Measurements from ENCODE around the gene IGSF8.

The IGSF8 gene

DNA sequence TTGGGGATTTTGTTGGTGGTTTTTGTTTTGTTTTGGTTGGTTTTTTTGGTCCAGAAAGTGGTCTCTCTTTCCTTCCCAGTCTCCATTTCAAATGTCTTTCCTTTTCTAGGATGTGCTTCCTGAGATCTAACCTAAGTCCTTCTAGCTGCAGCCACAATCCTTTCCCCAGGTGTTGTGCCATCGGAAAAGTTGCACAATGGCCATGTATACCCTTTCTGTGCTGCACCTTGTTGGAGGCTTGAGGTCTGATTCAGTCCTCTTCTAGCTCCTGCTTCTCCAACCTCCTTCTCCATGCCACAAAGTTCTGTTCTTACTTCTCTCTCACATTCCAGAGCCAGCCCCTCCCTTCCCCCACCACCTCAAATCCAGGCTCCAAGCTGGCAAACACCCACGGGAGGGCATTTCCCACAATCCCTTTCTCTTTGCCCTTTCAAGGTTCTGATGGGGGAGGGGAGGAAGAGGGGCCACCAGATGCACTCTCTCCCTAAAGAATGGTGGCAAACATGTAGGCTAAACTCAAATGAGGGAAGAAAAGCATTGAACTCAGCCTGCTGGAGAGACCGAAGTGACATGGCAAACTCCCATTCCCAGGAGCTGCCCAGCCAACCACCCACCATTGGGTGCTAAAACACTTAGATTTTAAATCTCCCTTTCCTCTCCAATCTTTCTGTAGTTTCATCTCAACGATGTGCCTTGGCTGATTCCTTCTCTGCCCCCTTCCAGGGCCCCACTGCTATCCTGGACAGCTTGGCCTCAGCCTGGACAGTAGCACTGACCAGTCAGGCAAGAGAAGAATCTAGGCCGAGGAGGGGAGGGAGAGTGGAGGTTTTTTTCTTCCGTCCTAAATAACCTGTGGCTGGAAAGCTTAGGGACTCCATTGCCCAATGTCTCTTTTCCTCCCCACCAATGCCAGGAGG, 31.3 kb downstream of the IGSF8 start:
- TF ChIP-seq, protein P1, sequence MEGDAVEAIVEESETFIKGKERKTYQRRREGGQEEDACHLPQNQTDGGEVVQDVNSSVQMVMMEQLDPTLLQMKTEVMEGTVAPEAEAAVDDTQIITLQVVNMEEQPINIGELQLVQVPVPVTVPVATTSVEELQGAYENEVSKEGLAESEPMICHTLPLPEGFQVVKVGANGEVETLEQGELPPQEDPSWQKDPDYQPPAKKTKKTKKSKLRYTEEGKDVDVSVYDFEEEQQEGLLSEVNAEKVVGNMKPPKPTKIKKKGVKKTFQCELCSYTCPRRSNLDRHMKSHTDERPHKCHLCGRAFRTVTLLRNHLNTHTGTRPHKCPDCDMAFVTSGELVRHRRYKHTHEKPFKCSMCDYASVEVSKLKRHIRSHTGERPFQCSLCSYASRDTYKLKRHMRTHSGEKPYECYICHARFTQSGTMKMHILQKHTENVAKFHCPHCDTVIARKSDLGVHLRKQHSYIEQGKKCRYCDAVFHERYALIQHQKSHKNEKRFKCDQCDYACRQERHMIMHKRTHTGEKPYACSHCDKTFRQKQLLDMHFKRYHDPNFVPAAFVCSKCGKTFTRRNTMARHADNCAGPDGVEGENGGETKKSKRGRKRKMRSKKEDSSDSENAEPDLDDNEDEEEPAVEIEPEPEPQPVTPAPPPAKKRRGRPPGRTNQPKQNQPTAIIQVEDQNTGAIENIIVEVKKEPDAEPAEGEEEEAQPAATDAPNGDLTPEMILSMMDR (IDR thresholded peaks at IDR 0.05; ENCODE audit: low read depth, low read length) = no peak
- no peak for TF ChIP-seq EZH2phosphoT487 (IDR thresholded peaks at IDR 0.05; ENCODE audit: low read depth)
- Histone ChIP-seq H3K4me3 (ENCODE audit: low read length) (no peak overlapping the region), H2AFZ (ENCODE audit: low read depth, low read length) (no peak overlapping the region), H3K36me3 (replicated peaks; ENCODE audit: low read depth, low read length) (no peaks in the 10 kb centered on the region), H3K4me2 (ENCODE audit: low read length) (no peak overlapping the region), H3K79me2 (ENCODE audit: low read length) (no peaks in the 10 kb centered on the region), H3K9me3 (ENCODE audit: insufficient read depth, low read length) (no peaks in the 10 kb centered on the region), H4K20me1 (ENCODE audit: insufficient read depth, low read length) (no peaks in the 10 kb centered on the region), H3K9ac (ENCODE audit: low read length) (no peak overlapping the region), H3K27ac (ENCODE audit: low read length) (no peak overlapping the region), H3K4me1 (ENCODE audit: low read length) (peaks cover 8% of the 10 kb centered on the region), H3K27me3 (ENCODE audit: low read depth, low read length) (peaks cover 49% of the 10 kb centered on the region)

DNA sequence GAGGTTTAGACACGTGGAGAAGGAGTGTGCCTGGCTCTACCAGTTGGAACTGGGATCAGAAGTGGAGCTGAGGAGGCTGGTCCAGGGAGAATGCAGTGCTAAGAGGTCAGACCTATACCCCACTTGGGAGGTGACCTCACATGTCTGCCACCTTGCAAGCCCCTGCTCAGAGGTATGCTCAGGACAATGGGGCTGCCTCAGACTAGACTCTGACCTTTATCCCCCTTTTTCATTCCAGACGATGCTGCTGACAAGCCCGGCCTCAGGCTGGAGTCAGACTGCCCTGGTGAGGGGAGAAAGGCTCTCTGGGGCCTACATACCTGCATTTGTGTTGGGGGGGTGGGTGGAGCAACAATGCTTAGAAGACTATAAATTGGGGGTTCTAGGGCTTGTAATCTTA, 33.7 kb downstream of the IGSF8 start:
- H3K9ac ChIP-seq (ENCODE audit: low read length) = no peak overlapping the region
- no peaks in the 10 kb centered on the region for H3K79me2 ChIP-seq (ENCODE audit: low read length)
- peaks cover 3% of the 10 kb centered on the region for H3K4me1 ChIP-seq (ENCODE audit: low read length)
- H3K4me3 ChIP-seq (ENCODE audit: low read length) = no peak overlapping the region
- H3K9me3 ChIP-seq (ENCODE audit: insufficient read depth, low read length) = no peaks in the 10 kb centered on the region
- no peak overlapping the region for H2AFZ ChIP-seq (ENCODE audit: low read depth, low read length)
- no peaks in the 10 kb centered on the region for H4K20me1 ChIP-seq (ENCODE audit: insufficient read depth, low read length)
- TF ChIP-seq, protein P1 (IDR thresholded peaks at IDR 0.05; ENCODE audit: low read depth, low read length) = no peak
- no peak for TF ChIP-seq EZH2phosphoT487 (IDR thresholded peaks at IDR 0.05; ENCODE audit: low read depth)
- no peaks in the 10 kb centered on the region for H3K36me3 ChIP-seq (replicated peaks; ENCODE audit: low read depth, low read length)
- H3K27me3 ChIP-seq (ENCODE audit: low read depth, low read length) = peaks cover 41% of the 10 kb centered on the region
- no peak overlapping the region for H3K4me2 ChIP-seq (ENCODE audit: low read length)
- H3K27ac ChIP-seq (ENCODE audit: low read length) = no peak overlapping the region

DNA sequence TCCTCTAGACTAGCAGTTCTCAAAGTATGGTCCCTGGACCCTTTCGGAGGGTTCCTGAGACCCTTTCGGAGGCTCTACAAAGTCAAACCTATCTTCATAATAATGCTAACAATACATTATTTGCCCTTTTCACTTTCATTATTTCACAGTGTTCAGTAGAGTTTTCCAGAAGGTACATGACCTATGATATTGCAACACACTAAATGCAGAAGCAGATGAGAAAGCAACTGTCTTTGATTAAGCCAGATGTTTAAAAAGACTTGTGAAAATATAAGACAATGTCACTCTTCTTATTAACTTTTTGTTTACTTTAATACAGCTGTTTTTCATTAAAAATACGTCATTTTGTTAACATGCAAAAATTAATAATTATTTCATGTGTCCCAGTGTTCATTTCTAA, 34.3 kb downstream of the IGSF8 start:
- Histone ChIP-seq H3K4me3 (ENCODE audit: low read length) (no peak overlapping the region), H3K36me3 (replicated peaks; ENCODE audit: low read depth, low read length) (no peaks in the 10 kb centered on the region), H3K9ac (ENCODE audit: low read length) (no peak overlapping the region), H3K4me1 (ENCODE audit: low read length) (no peaks in the 10 kb centered on the region), H3K4me2 (ENCODE audit: low read length) (no peak overlapping the region), H3K27ac (ENCODE audit: low read length) (no peak overlapping the region), H3K79me2 (ENCODE audit: low read length) (no peaks in the 10 kb centered on the region), H3K9me3 (ENCODE audit: insufficient read depth, low read length) (no peaks in the 10 kb centered on the region), H2AFZ (ENCODE audit: low read depth, low read length) (no peak overlapping the region), H3K27me3 (ENCODE audit: low read depth, low read length) (peaks cover 40% of the 10 kb centered on the region), H4K20me1 (ENCODE audit: insufficient read depth, low read length) (no peaks in the 10 kb centered on the region)
- TF ChIP-seq, protein P1 (IDR thresholded peaks at IDR 0.05; ENCODE audit: low read depth, low read length) = no peak
- TF ChIP-seq EZH2phosphoT487 (IDR thresholded peaks at IDR 0.05; ENCODE audit: low read depth) = no peak

DNA sequence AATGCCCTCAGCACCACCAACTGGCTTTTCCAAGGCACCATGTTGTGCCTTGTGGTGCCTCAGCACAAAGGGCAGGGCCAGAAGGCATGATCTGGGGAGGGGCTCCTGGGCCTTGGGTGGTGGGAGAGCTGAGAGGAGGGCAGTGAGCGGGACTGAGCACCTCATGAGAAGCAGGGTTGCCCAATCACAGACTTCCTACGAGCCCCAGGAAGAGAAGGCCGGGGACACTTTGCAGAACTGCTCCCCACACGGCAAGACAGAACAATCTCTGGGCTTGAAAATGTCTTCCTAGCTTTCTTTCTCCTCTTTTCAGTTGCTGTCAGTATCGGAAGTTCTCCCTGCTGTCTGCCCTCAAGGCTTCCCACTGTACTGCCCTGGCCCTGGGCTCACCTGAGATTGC, 35.2 kb downstream of the IGSF8 start:
- no peaks in the 10 kb centered on the region for H3K4me1 ChIP-seq (ENCODE audit: low read length)
- H3K4me2 ChIP-seq (ENCODE audit: low read length) = no peak overlapping the region
- H4K20me1 ChIP-seq (ENCODE audit: insufficient read depth, low read length) = no peaks in the 10 kb centered on the region
- no peak overlapping the region for H3K27ac ChIP-seq (ENCODE audit: low read length)
- TF ChIP-seq EZH2phosphoT487 (IDR thresholded peaks at IDR 0.05; ENCODE audit: low read depth) = no peak
- TF ChIP-seq, protein P1 (IDR thresholded peaks at IDR 0.05; ENCODE audit: low read depth, low read length) = no peak
- H3K9ac ChIP-seq (ENCODE audit: low read length) = no peak overlapping the region
- no peak overlapping the region for H3K4me3 ChIP-seq (ENCODE audit: low read length)
- H2AFZ ChIP-seq (ENCODE audit: low read depth, low read length) = no peak overlapping the region
- H3K27me3 ChIP-seq (ENCODE audit: low read depth, low read length) = peaks cover 32% of the 10 kb centered on the region
- H3K79me2 ChIP-seq (ENCODE audit: low read length) = no peaks in the 10 kb centered on the region
- no peaks in the 10 kb centered on the region for H3K36me3 ChIP-seq (replicated peaks; ENCODE audit: low read depth, low read length)
- no peaks in the 10 kb centered on the region for H3K9me3 ChIP-seq (ENCODE audit: insufficient read depth, low read length)
